ENCODE measurements around the gene SHC4.

DNA sequence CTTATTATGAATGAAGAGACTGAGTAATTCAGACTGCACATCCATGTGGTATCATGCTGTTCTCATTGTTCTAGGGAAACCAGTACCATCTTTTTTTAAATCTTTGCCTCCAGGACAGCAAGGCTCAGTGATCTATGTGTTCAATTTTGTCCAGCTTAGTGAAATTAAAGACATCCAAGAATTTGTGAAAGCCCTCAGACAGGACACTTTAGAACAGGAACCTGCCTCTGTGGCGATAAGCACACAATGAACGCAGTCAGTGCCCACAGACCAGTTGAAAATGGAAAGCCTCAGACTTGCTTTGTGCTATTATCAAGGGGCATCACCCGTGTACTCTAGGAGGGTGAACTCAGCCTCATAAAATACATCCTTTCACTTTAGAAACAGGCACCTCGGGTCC lies 65.7 kb downstream of the SHC4 start:
- TF ChIP-seq PHF8 (CRISPR knock-in tag; IDR thresholded peaks at IDR 0.05) = no peak
- TF ChIP-seq, protein P1, sequence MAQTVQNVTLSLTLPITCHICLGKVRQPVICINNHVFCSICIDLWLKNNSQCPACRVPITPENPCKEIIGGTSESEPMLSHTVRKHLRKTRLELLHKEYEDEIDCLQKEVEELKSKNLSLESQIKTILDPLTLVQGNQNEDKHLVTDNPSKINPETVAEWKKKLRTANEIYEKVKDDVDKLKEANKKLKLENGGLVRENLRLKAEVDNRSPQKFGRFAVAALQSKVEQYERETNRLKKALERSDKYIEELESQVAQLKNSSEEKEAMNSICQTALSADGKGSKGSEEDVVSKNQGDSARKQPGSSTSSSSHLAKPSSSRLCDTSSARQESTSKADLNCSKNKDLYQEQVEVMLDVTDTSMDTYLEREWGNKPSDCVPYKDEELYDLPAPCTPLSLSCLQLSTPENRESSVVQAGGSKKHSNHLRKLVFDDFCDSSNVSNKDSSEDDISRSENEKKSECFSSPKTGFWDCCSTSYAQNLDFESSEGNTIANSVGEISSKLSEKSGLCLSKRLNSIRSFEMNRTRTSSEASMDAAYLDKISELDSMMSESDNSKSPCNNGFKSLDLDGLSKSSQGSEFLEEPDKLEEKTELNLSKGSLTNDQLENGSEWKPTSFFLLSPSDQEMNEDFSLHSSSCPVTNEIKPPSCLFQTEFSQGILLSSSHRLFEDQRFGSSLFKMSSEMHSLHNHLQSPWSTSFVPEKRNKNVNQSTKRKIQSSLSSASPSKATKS (CRISPR knock-in tag; IDR thresholded peaks at IDR 0.05) = no peak
- TF ChIP-seq PRPF4 (IDR thresholded peaks at IDR 0.05; ENCODE audit: low read depth, low read length, poor library complexity, severe bottlenecking) = no peak
- no peak for TF ChIP-seq PHF21A (CRISPR knock-in tag; IDR thresholded peaks at IDR 0.05)
- TF ChIP-seq MAZ (IDR thresholded peaks at IDR 0.05; ENCODE audit: borderline replicate concordance, low read depth, low read length) = no peak
- no peak for TF ChIP-seq MAZ (CRISPR knock-in tag; IDR thresholded peaks at IDR 0.05; ENCODE audit: low read depth)
- TF ChIP-seq, protein P2, sequence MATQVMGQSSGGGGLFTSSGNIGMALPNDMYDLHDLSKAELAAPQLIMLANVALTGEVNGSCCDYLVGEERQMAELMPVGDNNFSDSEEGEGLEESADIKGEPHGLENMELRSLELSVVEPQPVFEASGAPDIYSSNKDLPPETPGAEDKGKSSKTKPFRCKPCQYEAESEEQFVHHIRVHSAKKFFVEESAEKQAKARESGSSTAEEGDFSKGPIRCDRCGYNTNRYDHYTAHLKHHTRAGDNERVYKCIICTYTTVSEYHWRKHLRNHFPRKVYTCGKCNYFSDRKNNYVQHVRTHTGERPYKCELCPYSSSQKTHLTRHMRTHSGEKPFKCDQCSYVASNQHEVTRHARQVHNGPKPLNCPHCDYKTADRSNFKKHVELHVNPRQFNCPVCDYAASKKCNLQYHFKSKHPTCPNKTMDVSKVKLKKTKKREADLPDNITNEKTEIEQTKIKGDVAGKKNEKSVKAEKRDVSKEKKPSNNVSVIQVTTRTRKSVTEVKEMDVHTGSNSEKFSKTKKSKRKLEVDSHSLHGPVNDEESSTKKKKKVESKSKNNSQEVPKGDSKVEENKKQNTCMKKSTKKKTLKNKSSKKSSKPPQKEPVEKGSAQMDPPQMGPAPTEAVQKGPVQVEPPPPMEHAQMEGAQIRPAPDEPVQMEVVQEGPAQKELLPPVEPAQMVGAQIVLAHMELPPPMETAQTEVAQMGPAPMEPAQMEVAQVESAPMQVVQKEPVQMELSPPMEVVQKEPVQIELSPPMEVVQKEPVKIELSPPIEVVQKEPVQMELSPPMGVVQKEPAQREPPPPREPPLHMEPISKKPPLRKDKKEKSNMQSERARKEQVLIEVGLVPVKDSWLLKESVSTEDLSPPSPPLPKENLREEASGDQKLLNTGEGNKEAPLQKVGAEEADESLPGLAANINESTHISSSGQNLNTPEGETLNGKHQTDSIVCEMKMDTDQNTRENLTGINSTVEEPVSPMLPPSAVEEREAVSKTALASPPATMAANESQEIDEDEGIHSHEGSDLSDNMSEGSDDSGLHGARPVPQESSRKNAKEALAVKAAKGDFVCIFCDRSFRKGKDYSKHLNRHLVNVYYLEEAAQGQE (IDR thresholded peaks at IDR 0.05; ENCODE audit: borderline replicate concordance in 1 of 2, low read depth in 1 of 2, low read length in 2 of 2) = no peak
- no peak for TF ChIP-seq TAF1 (CRISPR knock-in tag; IDR thresholded peaks at IDR 0.05)
- no peak for TF ChIP-seq ZNF274 (CRISPR knock-in tag; IDR thresholded peaks at IDR 0.05)
- no peak for TF ChIP-seq TSC22D2 (CRISPR knock-in tag; IDR thresholded peaks at IDR 0.05; ENCODE audit: borderline replicate concordance)
- TF ChIP-seq ATF1 (CRISPR knock-in tag; IDR thresholded peaks at IDR 0.05) = no peak
- TF ChIP-seq CTCF (CRISPR knock-in tag; IDR thresholded peaks at IDR 0.05) = no peak
- TF ChIP-seq, protein P3, sequence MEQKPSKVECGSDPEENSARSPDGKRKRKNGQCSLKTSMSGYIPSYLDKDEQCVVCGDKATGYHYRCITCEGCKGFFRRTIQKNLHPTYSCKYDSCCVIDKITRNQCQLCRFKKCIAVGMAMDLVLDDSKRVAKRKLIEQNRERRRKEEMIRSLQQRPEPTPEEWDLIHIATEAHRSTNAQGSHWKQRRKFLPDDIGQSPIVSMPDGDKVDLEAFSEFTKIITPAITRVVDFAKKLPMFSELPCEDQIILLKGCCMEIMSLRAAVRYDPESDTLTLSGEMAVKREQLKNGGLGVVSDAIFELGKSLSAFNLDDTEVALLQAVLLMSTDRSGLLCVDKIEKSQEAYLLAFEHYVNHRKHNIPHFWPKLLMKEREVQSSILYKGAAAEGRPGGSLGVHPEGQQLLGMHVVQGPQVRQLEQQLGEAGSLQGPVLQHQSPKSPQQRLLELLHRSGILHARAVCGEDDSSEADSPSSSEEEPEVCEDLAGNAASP (CRISPR knock-in tag; IDR thresholded peaks at IDR 0.05; ENCODE audit: borderline replicate concordance) = no peak
- no peak for TF ChIP-seq MEIS1 (CRISPR knock-in tag; IDR thresholded peaks at IDR 0.05; ENCODE audit: borderline replicate concordance)
- TF ChIP-seq TERF1 (CRISPR knock-in tag; IDR thresholded peaks at IDR 0.05) = no peak
